ENCODE results near the gene PCMT1. TPM values are rescaled to one million over a fixed set of nuclear protein-coding genes. Genes with fewer than 3 reads are reported as not detected.

Gene PCMT1
- total and polyA plus RNA-seq, 9 of the 15 experiments (the other 6 are each of a cell fraction or from before 2014, with no cell fraction given): 217 to 541 (median 327) TPM

- TF ChIP-seq ZNF239 (CRISPR knock-in tag; IDR thresholded peaks at IDR 0.05) (no peak), KAT7 (CRISPR knock-in tag; IDR thresholded peaks at IDR 0.05; ENCODE audit: borderline replicate concordance) (peak; percentile 96; the same call in 1 of the 2 replicates), SMC3 (conservative IDR thresholded peaks at IDR 0.05; ENCODE audit: insufficient read depth, low read depth, low read length) (no peak), TCF7L2 (IDR thresholded peaks at IDR 0.05; ENCODE audit: low read depth, low read length) (no peak), SUPT5H (IDR thresholded peaks at IDR 0.05) (peak; percentile 82), TGIF2 (CRISPR knock-in tag; IDR thresholded peaks at IDR 0.05) (no peak), TCF15 (CRISPR knock-in tag; IDR thresholded peaks at IDR 0.05) (no peak), ZNF77 (CRISPR knock-in tag; IDR thresholded peaks at IDR 0.05) (no peak), SIN3B (IDR thresholded peaks at IDR 0.05; ENCODE audit: low read depth) (peak; percentile 80; the same call in 1 of the 2 replicates), ETV1 (tag; conservative IDR thresholded peaks at IDR 0.05; ENCODE audit: low read depth) (no peak), JUNB (CRISPR knock-in tag; conservative IDR thresholded peaks at IDR 0.05) (no peak), DDX20 (tag; IDR thresholded peaks at IDR 0.05; ENCODE audit: low read depth) (no peak), PHF8 (IDR thresholded peaks at IDR 0.05; ENCODE audit: borderline replicate concordance, low read length) (peak; percentile 85; the same call in 1 of the 2 replicates), TFAM (CRISPR knock-in tag; conservative IDR thresholded peaks at IDR 0.05) (no peak), ZNF584 (CRISPR knock-in tag; IDR thresholded peaks at IDR 0.05; ENCODE audit: low read depth) (no peak), THAP12 (CRISPR knock-in tag; IDR thresholded peaks at IDR 0.05) (peak; percentile 50; the same call in 1 of the 2 replicates)
- TF ChIP-seq, protein P1, sequence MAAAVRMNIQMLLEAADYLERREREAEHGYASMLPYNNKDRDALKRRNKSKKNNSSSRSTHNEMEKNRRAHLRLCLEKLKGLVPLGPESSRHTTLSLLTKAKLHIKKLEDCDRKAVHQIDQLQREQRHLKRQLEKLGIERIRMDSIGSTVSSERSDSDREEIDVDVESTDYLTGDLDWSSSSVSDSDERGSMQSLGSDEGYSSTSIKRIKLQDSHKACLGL (CRISPR knock-in tag; IDR thresholded peaks at IDR 0.05; ENCODE audit: borderline replicate concordance, poor library complexity, severe bottlenecking): no peak
- TF ChIP-seq, protein P2, sequence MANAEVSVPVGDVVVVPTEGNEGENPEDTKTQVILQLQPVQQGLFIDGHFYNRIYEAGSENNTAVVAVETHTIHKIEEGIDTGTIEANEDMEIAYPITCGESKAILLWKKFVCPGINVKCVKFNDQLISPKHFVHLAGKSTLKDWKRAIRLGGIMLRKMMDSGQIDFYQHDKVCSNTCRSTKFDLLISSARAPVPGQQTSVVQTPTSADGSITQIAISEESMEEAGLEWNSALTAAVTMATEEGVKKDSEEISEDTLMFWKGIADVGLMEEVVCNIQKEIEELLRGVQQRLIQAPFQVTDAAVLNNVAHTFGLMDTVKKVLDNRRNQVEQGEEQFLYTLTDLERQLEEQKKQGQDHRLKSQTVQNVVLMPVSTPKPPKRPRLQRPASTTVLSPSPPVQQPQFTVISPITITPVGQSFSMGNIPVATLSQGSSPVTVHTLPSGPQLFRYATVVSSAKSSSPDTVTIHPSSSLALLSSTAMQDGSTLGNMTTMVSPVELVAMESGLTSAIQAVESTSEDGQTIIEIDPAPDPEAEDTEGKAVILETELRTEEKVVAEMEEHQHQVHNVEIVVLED (CRISPR knock-in tag; IDR thresholded peaks at IDR 0.05): 0 out of 2 replicates have a peak, but pooled peaks have one; percentile 3
- TF ChIP-seq, protein P3, sequence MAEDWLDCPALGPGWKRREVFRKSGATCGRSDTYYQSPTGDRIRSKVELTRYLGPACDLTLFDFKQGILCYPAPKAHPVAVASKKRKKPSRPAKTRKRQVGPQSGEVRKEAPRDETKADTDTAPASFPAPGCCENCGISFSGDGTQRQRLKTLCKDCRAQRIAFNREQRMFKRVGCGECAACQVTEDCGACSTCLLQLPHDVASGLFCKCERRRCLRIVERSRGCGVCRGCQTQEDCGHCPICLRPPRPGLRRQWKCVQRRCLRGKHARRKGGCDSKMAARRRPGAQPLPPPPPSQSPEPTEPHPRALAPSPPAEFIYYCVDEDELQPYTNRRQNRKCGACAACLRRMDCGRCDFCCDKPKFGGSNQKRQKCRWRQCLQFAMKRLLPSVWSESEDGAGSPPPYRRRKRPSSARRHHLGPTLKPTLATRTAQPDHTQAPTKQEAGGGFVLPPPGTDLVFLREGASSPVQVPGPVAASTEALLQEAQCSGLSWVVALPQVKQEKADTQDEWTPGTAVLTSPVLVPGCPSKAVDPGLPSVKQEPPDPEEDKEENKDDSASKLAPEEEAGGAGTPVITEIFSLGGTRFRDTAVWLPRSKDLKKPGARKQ (CRISPR knock-in tag; IDR thresholded peaks at IDR 0.05): no peak
- TF ChIP-seq, protein P4, sequence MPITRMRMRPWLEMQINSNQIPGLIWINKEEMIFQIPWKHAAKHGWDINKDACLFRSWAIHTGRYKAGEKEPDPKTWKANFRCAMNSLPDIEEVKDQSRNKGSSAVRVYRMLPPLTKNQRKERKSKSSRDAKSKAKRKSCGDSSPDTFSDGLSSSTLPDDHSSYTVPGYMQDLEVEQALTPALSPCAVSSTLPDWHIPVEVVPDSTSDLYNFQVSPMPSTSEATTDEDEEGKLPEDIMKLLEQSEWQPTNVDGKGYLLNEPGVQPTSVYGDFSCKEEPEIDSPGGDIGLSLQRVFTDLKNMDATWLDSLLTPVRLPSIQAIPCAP (CRISPR knock-in tag; IDR thresholded peaks at IDR 0.05; ENCODE audit: borderline replicate concordance): no peak
Observed at GRCh38 chr6:149746147-149746946, 3.2 kb upstream of the PCMT1 start, which contains the start of gene NUP43 (continued).
